ENCODE results near the gene PSAP.
"Not testable (repeated sequence)": the region's sequence is repeated elsewhere in the genome, so short reads cannot be mapped to it uniquely, and the experiment has no call there.

PSAP gene
- 283 to 341 (median 312) reads per million in 4 experiments for total RNA-seq

DNA sequence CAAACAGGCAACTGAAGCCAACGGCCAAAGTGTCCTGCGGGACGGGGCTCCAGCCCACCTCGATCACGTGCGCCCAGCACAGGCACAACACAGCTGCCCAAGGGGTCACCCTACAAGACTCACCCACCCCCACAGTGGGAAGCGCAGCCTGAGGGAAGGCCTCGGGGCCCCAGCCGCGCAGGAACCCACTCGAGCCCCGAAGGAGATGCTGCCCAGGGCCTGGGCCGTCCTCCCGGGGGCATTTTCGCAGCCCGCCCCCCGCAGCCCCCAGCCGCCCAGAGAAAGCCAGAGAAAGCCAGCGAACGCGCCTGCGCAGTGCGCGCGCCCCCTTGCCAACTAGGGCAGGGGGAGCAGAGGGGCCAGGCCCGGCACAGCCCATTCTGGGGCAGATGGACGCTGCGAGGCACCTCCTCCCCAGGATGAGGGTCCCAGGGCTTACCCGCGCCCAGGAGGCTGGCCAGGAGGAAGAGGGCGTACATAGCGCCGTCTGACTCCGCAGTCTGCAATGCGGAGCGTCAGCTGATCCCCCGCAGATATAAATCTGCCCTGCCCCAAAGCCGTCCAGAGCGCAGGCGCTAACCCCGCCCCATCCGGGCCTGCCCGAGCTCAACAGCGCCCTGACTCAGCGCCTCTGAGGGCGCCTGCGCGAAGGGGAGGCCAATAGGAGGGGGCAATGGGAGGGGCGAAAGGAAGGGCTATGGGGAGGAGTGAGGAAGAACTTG is at the start of gene PSAP:
TSS of gene PSAP (minus strand) at position 509 of the 722 bp plus-strand sequence. CDS start at position 479, 30 bp downstream.
- peak; percentile 97 for DNase-seq

DNA sequence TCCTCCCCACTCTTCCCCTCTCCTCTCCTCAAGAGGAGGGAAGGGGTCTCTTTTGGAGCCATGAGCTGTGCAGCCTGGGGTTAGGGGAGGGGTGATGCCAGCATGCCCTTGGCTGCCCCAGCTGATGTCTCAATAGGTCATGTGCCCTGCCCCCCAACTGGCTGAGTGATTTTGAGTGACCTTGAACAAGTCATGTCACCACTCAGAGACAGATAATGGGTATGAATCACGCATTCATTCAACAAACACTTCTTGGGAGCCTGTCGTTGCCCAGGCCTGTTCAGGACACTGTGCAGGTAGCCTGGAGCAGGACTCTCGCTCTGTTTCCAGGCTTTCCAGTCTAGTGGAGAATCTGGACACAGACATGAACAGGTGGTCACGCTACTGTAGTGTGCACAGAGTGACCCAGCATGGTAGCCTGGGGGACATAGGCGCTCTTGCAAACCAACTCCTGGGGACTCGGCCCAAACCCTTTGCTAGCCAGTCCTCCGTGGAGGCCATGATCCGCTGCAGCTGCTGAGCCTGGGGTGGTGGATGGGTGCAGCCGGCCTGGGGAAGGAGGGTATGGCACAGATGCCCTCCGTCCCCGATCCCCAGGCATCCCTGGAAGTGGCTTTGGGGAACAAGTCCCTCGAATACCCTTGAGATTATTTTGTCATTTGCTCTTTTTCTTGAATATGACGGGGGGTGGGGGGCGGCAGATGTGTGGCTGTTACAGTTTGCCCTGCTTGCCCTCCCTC is 49.6 kb upstream of the PSAP start:
- no peak for DNase-seq

DNA sequence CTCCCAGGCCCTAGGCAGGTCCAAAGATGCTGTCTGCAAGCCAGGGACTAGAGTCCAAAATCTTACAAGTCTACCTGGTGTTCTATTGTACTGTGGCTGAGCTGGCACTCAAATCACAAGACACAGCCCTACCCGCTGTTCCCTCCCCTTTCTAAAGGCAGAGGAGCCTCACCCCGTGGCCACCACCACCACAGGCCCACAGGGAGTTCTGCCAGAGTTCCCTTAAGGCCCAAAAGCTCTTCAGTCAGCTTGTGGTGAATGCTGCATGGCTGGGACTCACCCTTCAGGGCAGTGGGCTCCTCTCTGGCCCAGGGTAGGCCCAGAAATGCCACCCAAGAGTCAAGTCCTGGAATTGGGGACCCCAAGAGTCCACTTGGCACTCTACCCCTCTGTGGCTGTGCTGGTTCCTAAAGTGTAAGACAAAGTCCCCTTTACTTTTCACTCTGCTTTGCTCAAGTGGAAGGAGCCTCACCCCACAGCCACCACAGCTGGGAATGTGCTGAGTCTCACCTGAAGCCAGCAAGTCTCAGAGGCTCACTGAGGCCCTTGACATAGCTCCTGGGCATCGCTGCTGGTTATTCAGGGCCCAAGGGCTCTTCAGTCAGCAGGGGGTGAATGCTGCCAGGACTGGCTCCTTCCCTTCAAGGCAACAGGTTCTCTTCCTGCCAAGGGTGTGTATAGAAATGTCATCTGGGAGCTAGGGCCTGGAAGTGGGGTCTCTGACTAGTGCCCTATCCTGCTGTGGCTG is 48.8 kb upstream of the PSAP start:
- no peak for DNase-seq

DNA sequence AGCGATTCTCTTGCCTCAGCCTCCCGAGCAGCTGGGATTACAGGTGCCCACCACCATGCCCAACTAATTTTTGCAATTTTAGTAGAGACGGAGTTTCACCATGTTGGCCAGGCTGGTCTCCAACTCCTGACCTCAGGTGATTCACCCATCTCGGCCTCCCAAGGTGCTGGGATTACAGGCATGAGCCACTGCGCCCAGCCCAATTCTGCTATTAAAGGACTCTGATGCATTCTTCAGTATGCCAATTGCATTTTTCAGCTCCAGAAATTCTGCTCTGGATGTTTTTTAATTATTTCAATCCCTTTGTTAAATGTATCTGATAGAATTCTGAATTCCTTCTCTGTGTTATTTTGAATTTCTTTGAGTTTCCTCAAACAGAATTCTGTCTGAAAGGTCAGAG is 47.3 kb upstream of the PSAP start:
- DNase-seq = not testable (repeated sequence)

DNA sequence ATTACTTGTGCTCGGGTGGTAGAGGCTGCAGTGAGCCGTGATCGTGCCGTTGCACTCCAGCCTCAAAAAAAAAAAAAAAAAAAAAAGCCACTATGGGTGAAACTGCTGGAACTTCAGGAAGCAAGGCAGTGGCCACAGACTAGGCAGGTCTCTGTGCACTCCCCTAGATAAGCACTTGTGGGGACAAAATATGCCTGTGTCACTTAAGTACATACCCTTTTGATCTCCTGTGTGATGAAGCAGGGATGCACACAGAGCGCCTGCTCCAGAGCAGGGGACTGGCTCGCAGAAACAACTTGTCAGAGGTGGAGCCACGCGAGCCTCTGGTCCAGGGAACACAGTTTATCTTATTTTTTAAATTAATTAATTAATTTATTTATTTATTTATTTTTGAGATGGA is 42.9 kb upstream of the PSAP start:
- DNase-seq = no peak

DNA sequence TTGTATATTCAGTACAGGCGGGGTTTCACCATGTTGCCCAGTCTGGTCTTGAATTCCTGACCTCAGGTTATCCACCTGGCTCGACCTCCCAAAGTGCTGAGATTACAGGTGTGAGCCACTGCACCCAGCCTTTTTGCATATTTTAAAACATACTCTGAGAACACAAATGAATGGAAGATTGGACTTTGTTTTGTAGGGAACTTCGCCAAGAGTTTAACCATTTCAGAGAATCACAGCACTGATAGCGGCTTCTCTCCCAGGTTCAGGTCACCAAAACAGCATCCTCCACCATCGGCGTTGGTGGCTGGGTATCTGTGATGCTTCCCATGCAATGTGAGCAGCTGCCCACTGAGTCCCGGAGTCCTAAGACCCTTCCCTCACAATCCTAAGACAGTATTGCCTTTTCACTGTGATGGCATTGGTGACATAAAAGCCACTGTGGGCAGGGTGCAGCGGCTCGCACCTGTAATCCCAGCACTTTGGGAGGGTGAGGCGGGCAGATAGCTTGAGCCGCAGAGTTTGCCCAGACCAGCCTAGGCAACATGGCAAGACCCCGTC is 42.3 kb upstream of the PSAP start:
- no peak for DNase-seq

DNA sequence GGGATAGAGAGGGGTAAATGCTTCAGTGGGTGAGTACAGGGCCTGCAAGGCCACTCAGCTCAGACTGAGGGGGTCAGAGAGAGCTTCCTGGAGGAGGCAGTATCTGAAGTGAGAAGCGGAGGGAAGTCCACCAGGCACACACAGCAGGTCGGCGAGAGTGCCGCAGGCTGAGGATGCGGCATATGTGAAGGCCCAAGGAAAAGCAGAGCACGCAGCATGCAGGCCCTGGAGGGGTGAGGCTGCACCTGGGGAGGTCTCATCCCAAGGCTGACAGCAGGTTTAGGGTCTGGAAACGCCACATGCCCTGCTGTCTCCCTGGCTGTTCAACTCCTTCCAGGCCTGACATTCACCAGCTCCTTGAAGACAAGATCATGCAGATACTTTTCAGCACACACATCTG is 40.4 kb upstream of the PSAP start:
- DNase-seq = no peak

DNA sequence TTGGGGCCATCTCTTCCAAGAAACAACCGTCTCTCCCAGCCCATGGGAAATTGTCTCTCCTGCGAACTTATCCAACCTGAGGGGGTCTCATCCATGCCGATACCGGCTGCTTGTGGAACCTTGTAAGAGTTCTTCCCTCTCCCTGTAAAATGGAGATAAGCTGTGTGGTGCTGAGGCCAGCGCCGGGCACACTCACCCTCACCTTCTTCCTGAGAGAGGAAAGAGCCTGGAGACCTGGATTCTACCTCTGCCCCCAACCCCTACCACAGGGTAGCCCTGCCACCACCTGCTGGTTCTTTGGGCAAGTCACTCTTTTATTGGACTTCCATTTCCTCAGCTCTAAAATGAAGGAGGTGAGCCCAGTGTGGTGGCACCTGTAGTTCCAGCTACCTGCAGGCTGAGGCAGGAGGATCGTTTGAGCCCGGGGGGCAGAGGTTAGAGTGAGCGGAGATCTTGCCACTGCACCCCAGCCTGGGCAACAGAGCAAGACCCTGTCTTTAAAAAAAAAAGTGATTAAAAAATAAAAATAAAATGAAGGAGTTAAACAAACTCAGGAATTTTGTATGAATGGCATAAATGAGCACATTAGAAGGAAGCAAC is 38.4 kb upstream of the PSAP start:
- no peak for DNase-seq

DNA sequence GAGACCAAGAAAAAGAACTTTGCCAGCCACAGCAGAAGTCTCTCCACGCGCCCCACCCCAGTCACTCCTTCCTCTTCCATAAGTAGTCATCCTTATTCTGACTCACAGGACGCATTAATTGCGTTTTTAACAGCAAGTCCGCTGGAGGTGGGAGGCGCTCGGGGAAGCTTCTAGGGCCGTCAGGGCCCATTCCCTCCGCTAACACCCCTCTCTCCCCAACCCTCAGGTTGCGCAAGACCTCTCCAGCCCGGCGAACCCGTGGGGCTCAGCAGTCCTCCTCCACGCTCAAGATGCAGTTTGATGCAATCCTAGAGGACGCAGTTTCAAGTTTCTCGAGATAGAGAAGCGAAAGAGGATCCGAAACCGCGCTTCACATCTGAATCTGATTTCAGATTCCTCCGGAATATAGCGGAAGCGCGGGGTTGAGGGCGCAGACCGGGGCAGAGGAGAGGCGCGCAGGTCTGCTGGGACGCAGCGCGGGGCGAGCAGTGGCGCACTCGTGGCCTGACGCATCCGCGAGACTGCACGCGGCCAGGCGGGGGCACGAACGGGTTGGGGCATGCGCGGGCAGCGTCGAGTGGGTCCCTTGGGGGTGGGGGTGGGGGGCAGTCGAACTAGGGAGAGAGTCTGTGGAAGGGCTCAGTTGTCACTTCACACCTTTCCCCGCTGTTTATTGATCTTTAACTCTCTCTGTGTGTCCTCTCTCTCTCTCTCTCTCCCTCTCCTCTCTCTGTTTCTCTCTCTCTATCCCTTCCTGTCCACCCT is 37.8 kb upstream of the PSAP start:
- DNase-seq = peak; percentile 5

DNA sequence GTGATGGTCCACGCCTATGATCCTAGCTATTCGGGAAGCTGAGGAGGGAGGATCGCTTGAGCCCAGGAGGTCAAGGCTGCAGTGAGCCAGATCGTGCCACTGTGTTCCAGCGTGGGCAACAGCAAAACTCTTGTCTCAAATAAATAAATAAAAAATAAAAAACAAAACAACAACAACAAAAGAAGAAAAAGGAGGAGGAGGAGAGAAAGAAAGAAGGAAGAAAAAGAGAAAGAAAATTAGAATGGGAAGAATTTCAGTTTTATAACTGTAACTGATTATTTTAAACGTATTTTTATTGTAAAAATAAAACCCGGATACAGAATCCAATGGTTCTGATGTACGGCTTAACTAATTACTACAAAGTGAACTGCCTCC is 37.2 kb upstream of the PSAP start:
- DNase-seq = no peak

DNA sequence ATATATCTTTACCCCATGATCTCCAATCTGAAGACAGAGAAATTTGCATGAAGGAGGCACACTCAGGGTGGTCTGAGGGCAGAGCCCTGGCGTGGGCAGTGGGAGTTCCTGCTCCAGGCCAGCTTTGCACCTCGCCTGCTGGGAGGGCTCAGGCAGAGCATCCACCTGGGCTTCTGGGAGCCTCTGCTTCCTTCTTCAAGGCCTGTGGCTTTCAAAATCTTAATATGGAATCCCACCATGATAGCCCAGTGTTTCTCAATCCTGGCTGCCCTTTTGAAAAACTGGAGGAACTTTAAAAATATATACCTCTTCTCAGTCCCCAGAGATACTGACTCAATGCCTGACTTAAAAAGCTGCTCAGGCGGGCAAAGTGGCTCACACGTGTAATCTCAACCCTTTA is 36.7 kb upstream of the PSAP start:
- no peak for DNase-seq

DNA sequence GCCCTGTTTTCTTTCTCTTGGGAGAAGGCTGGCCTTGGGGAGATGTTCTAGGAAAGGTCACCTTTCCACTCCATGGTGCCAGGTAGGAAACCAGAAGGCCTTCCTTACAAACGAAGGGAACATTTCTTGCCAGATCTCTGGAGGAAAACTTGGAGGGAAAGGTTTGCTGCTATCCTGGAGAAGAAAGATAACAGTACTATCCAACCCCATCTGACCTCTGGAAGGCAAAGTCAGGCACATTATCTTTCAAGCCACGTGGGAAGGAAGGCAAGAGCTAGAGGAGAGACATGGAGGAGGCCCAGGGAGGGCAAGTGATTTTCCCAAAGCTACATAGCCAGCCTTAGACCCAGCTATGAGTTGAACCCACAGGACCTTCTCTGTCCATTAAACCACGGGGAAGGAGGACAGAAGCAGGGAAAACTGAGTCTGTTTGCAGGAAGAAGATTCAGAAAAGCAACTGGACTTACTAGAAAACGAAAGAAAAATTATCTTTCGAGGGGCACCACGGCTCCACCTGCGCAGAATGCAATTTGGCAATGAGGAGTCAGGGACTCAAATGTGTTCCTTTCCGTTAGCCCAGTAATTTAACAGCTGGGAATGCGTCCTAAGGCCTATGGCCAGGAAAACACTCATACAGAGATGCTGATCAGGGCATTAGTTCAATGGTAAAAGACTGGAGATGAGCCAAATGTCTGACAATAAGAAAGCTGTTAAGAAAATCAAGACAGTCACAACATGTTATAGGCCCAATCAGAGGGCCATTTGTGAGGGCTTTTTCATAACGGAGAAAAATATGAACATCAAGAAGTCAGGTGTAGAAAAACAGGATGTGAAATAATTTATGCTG is 32.0 kb upstream of the PSAP start:
- DNase-seq = no peak

DNA sequence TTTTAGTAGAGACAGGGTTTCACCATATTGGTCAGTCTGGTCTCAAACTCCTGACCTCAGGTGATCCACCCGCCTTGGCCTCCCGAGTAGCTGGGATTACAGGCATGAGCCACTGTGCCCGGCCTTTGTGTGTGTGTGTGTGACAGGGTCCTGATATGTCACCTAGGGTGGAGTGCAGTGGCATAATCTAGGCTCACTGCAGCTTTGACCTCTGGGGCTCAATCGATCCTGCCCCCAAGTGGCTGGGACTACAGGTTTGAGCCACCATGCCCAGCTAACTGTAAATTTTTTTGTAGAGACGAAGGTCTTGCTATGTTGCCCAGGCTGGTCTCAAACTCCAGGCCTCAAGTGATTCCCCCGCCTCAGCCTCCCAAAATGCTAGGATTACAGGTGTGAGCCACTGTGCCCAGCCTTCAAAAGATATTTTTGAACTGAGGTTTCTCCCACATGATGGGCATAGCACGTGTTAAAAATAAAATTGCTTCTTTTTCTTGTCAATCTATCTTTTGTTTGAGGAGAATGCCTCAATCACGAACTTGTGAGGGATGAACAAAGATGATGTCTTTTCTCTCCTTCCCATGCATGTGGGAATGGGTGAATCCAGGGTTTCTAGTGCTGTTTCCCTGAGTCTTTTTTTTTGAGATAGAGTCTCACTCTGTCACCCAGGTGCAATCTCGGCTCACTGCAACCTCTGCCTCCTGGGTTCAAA is 30.8 kb upstream of the PSAP start:
- DNase-seq = no peak

DNA sequence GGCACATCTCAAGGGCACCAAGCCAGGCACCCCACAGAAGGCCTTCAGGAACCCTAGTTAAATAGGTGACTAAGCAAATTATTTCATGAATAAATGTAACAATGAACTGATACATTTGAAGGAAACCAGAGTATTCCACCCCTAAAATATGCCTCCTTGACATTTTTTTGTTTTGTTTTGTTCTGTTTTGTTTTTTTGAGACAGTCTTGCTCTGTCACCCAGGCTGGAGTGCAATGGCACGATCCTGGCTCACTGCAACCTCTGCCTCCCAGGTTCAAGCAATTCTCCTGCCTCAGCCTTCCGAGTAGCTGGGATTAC is 30.2 kb upstream of the PSAP start:
- not testable (repeated sequence) for DNase-seq

DNA sequence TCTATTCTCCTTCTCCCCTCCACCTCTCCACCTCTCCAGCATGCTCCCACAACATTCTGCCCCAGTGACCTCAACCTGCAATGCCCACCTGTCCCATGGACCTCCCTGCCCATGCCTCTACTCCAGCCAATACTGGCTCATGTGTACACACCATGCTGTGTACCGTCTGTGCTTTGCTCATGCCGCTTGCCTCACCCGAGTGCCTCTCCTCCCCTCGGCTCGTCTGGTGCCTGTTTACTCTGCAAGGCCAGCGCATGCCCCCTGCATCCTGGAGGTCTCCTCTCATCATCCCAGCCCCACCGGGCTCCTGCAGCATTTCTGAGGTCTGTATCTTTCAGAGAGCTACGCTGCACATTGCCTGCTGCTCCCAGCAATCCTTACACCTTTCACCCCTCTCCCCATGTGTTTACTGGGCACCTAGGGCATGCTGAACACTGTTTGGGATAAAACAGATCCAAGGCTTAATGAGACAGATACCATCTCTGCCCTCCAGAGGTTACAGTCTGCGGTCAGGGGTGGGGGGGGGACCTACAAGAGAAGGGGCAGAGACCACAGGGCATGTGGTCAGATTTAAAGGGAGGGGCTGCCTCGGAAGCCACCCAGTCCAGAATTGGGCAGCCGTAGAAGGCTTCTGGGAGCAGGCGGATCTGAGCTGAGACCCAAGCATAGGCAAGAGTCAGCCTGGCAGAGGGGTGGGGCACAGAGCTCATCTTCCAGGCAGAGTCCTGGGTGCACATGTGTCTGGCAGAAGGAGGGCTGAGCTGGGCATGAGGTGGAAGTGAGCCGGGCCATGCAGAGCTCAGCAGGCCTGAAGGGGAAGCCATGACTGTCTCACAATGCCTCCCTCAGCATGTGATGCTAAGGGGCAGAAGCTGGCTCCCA is 29.6 kb upstream of the PSAP start:
- DNase-seq = no peak

DNA sequence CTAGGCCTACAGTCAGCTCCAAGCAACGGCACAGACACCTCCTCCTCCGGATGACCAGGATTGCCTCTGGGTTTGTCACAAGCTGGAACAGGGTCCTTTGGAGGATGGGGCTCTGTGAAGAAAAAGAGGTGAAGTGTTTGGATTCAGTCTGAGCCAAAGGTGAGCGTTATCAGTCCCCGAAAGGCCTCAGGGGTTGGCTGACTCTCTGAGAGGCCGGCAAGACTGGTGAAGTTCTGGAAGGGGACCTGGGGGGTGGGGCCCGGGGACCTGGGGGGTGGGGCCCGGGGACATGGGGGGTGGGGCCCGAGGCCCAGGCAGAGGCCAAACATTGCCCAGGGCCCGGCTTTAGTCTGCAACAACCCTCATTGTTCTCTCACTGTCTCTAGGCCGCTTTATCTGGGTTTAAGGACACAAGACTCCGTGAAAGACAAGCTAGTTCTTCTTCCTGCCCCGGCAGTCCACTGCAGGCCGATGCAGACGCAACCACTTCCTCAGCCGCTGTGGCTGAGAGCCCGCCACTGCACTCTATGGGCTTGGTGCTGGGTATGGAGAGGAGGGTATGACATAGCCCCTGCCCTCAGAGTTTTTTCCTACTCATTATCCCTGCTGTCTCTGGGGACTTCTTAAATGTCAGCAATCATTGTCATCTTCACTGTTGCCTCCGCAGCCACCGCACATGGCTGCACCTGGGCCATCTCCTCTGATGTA is 27.4 kb upstream of the PSAP start:
- DNase-seq = no peak

DNA sequence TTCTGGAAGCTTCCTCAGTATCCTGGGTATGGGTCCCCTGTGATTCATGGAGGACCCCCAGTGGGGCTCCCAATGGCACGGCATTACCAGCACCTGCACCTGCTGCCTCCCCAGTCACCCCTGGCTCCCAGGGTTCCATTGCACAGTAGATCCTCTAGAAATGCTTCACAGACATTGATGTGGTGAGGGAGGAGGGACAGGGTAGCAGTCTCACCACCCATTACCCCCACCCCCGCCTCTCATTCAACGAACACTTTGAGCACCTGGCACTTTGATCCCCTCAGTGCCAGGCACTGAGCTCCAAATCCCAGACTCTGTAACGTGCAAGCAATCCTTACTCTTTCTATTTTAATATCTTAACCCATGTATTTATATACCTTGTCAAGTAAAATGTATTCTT is 26.8 kb upstream of the PSAP start:
- no peak for DNase-seq

DNA sequence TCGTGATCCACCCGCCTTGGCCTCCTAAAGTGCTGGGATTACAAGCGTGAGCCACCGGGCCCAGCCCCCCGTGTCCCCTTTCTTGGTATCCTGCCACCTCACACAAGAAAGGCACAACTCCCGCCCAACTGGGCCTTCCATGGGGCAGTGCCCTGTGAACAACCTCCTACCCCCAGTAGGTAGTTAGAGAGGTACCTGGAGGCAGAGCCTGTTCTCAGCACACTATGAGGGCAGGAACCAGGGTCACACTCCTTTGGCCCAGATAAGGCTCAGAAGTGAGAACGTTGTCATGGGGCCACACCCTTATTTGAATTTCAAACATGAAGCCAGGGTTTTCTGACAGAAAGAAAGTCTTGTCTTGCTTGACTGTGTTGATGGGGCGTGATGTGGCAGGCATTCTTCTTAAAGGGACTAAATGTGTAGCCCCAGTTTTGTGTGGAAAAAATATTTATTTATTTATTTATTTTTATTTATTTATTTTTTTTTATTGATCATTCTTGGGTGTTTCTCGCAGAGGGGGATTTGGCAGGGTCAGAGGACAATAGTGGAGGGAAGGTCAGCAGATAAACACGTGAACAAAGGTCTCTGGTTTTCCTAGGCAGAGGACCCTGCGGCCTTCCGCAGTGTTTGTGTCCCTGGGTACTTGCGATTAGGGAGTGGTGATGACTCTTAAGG is 23.8 kb upstream of the PSAP start:
- not testable (repeated sequence) for DNase-seq

Data from effector CD8-positive, alpha-beta T cell (primary cell).